Vagina (tissue), 2 donors: ENCODE data around the gene STK11IP.

Source experiments
- CTCF ChIP-seq, 3 experiments: fragments of 450-650 bp in 2 of 3; fragments of 200-600 bp in 1 of 3; sonication (generic) in 1 of 3; IDR thresholded peaks; one replicate each; pipeline ENCODE4 v1.5.1; 2017 to 2019; ENCODE audit warnings: antibody characterized with exemption in 3 of 3, mild to moderate bottlenecking in 2 of 3, moderate library complexity in 2 of 3
- POLR2A ChIP-seq, 2 donors: fragments of 450-650 bp; IDR thresholded peaks; one replicate each; pipeline ENCODE4 v1.6.1; 2017; ENCODE audit warnings: antibody characterized with exemption in 2 of 2, mild to moderate bottlenecking in 2 of 2, moderate library complexity in 2 of 2
- POLR2AphosphoS5 ChIP-seq, 2 donors: sonication (generic); formaldehyde crosslinking; IDR thresholded peaks; one replicate each; pipeline ENCODE4 v1.9.0; 2017; ENCODE audit warnings: antibody characterized with exemption in 2 of 2, mild to moderate bottlenecking in 2 of 2, low read depth in 1 of 2; ENCODE audit not compliant: insufficient read depth in 1 of 2

- no peak for TF ChIP-seq CTCF (IDR thresholded peaks at IDR 0.05)
- no peak for TF ChIP-seq POLR2AphosphoS5 (IDR thresholded peaks at IDR 0.05; ENCODE audit: insufficient read depth in 1 of 2, low read depth in 1 of 2)
- TF ChIP-seq POLR2A (IDR thresholded peaks at IDR 0.05): no peak
Measured at GRCh38 chr2:219642069-219642454, 44.4 kb downstream of the STK11IP start.
